GM18870 (cell line): ENCODE results near the gene DOLPP1.
"Not testable (repeated sequence)": the region's sequence is repeated elsewhere in the genome, so short reads cannot be mapped to it uniquely, and the experiment has no call there.

Experiments used
- ATAC-seq: cut with Tn5 transposase; IDR thresholded peaks from one replicate; pipeline ENCODE4 v1.9.1; 2021; ENCODE audit warnings: moderate library complexity; ENCODE audit not compliant: unreplicated experiment

The DOLPP1 gene

GRCh38 chr9:129109952-129110739 is 29.2 kb downstream of the DOLPP1 start:
- no peak for ATAC-seq

- no peak for ATAC-seq
These were observed 30.0 kb downstream of the DOLPP1 start, which contains the start of the genes CRAT and PTPA for GRCh38 chr9:129110740-129111527. TSS of gene CRAT (minus strand) at chr9:129110793. CDS start at chr9:129110509, 284 bp downstream. TSS of gene PTPA (plus strand) at chr9:129111415. CDS start at chr9:129111601, 186 bp downstream.

GRCh38 chr9:129111528-129112151 is 30.7 kb downstream of the DOLPP1 start:
- ATAC-seq: no peak

GRCh38 chr9:129112526-129112925 is 31.6 kb downstream of the DOLPP1 start:
- not testable (repeated sequence) for ATAC-seq

- no peak for ATAC-seq
These were observed 32.9 kb downstream of the DOLPP1 start for GRCh38 chr9:129113645-129114304.

GRCh38 chr9:129118799-129119198 is 37.9 kb downstream of the DOLPP1 start:
- ATAC-seq: no peak

GRCh38 chr9:129121483-129121882 is 40.6 kb downstream of the DOLPP1 start:
- ATAC-seq: no peak

GRCh38 chr9:129122133-129122532 is 41.2 kb downstream of the DOLPP1 start:
- no peak for ATAC-seq

GRCh38 chr9:129122976-129123375 is 42.1 kb downstream of the DOLPP1 start:
- not testable (repeated sequence) for ATAC-seq

GRCh38 chr9:129124506-129125069 is 43.7 kb downstream of the DOLPP1 start:
- no peak for ATAC-seq

GRCh38 chr9:129125478-129125877 is 44.6 kb downstream of the DOLPP1 start:
- no peak for ATAC-seq

GRCh38 chr9:129126749-129127618 is 46.1 kb downstream of the DOLPP1 start:
- no peak for ATAC-seq

- ATAC-seq: no peak
These were observed 47.8 kb downstream of the DOLPP1 start for GRCh38 chr9:129128689-129129088.

- ATAC-seq: not testable (repeated sequence)
These were observed 49.4 kb downstream of the DOLPP1 start for GRCh38 chr9:129130271-129130670.

GRCh38 chr9:129130791-129131190 is 49.9 kb downstream of the DOLPP1 start:
- no peak for ATAC-seq

- no peak for ATAC-seq
These were observed 50.6 kb downstream of the DOLPP1 start for GRCh38 chr9:129131300-129132145.

GRCh38 chr9:129133082-129133481 is 52.2 kb downstream of the DOLPP1 start:
- no peak for ATAC-seq

- ATAC-seq: no peak
These were observed 54.6 kb downstream of the DOLPP1 start for GRCh38 chr9:129135476-129135875.
